Measurements from ENCODE around the gene SNX33. TPM values are rescaled to one million over a fixed set of nuclear protein-coding genes. Genes with fewer than 3 reads are reported as not detected.
"Not testable (repeated sequence)": the region's sequence is repeated elsewhere in the genome, so short reads cannot be mapped to it uniquely, and the experiment has no call there.

Gene SNX33
- total RNA-seq, 1 donor, result 1.2 TPM

DNA sequence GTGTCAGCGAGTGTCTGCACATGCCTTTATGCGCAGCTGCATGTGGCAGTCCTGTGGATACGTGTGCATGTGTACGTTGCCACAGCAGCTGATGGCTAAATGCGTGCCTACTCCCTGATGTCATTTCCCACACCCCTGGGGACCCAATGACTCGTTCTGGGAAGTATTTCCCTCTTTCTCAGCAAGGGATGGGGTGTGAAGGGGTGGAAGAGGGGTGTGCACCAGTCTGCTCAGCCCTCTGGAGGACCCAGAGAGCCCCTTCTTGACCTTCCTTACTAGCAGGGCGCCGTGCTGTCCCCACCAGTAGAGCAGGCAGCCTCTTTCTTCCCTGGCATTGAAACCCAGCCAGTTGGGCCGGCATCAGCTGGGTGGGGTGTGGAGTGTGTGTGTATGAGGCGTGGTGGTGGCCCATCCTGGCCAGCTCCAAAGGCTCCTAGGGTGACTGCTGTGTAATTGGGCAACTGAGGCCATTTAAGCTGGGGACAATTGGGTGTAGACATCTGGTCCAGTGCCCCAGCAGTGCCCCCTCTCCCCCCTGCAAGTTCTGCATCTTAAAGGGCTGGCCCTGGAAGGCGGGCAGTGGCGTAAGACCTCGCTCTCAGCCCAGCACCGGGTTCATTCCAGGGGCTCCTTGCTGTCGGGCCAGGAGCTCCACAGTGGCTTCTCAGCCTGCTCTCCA is 19.2 kb downstream of the SNX33 start:
- Histone ChIP-seq H3K4me1 (ENCODE audit: insufficient read depth, low read length) (no peaks in the 10 kb centered on the region), H3K27me3 (ENCODE audit: insufficient read depth, low read length) (no peaks in the 10 kb centered on the region), H3K9me3 (ENCODE audit: low read depth, low read length) (no peaks in the 10 kb centered on the region), H3K4me3 (ENCODE audit: low read length) (no peak overlapping the region)

DNA sequence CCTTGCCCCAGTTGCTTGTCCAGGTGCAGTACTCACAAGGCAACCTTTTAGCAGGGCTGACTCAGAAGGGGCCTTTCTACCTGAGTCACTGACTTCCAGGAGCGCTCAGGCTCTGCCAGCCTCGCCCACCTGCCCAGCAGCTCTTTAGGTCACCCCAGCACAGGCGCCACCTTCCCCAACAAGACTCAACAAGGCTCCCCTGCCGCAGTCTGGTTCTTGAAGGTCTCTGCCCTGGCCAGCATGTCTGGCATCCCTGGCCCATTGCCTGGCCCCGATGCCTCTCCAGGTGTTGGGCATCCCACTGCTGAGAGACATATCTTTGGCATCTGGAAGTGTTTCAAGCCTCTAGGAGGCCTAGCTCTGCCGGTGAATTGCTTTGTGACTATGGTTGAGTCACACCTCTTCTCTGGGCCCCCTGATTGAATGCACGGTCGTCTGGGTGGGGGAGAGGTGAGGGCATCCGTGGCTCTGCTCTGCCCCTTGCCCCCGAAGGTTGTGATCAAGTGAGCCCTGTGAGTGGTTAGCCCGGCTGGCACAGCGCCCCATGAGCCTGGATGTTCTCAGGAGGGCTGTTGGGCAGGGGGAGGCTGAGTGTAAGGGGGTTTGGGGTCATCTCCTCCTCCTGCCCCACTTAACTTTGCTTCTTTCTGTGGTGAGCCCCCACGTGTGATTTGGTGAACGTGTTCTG is 21.6 kb downstream of the SNX33 start:
- Histone ChIP-seq H3K9me3 (ENCODE audit: low read depth, low read length) (no peaks in the 10 kb centered on the region), H3K4me3 (ENCODE audit: low read length) (no peak overlapping the region), H3K4me1 (ENCODE audit: insufficient read depth, low read length) (no peaks in the 10 kb centered on the region), H3K27me3 (ENCODE audit: insufficient read depth, low read length) (no peaks in the 10 kb centered on the region)

DNA sequence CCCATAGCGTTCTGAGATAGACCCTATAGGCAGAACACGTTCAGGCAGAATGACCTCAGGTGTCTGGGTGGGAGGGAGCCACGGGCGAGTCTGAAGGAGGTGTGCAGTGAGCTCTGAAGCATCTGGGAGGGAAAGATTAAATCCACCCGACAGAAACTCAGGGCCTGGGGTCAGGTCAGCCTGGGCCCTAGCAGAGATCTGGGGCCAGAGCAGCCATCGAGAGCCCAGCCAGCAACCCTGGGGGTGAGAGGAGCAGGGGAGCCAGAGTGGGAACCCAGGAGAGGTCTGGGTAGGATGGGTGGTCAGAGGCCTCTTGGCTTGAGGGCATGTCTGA is 22.1 kb downstream of the SNX33 start:
- Histone ChIP-seq H3K4me1 (ENCODE audit: insufficient read depth, low read length) (no peaks in the 10 kb centered on the region), H3K4me3 (ENCODE audit: low read length) (no peak overlapping the region), H3K27me3 (ENCODE audit: insufficient read depth, low read length) (no peaks in the 10 kb centered on the region), H3K9me3 (ENCODE audit: low read depth, low read length) (no peaks in the 10 kb centered on the region)

DNA sequence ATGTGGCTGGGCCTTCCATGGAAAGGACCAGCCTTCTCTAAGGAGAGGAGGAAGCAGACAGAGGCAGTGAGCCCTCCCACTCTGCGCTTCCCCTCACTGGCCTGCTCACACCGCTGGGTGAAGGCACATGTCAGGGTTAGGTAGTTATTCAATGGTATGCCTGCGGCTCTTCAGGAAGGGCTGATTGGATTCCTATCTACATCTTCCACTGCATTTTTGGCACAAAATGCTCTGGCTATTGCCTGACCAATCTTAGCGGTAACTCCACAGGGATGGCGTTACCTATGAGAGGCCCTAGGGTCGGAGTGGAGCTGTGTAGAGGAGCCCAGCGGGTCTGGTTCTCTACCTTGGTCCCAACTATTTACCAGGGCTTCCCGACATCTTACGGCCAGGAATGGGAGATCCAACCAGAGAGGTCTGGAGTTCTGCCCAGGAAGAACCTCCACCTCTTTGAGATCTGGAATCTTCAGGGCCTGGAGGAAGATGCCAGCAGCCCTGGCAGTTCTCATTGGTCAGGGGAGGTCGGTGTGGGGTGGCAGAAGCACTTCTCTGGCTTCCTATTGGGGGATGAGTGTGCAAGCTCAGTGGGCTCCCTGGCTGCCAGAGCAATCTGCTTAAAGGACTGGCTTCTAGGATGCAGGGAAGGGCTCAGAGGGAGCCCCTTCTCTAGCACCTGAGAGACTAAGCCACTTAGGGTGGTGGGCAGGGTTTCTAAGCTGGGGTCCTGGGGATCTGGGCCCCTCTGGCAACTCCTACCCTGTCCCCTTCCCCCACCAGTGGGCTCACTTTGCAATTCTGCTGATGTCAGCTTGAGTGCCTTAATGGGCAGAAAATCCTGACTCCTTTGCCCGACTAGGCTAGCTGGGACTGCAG is 24.3 kb downstream of the SNX33 start:
- Histone ChIP-seq H3K4me3 (ENCODE audit: low read length) (no peak overlapping the region), H3K4me1 (ENCODE audit: insufficient read depth, low read length) (no peaks in the 10 kb centered on the region), H3K27me3 (ENCODE audit: insufficient read depth, low read length) (no peaks in the 10 kb centered on the region), H3K9me3 (ENCODE audit: low read depth, low read length) (no peaks in the 10 kb centered on the region)

DNA sequence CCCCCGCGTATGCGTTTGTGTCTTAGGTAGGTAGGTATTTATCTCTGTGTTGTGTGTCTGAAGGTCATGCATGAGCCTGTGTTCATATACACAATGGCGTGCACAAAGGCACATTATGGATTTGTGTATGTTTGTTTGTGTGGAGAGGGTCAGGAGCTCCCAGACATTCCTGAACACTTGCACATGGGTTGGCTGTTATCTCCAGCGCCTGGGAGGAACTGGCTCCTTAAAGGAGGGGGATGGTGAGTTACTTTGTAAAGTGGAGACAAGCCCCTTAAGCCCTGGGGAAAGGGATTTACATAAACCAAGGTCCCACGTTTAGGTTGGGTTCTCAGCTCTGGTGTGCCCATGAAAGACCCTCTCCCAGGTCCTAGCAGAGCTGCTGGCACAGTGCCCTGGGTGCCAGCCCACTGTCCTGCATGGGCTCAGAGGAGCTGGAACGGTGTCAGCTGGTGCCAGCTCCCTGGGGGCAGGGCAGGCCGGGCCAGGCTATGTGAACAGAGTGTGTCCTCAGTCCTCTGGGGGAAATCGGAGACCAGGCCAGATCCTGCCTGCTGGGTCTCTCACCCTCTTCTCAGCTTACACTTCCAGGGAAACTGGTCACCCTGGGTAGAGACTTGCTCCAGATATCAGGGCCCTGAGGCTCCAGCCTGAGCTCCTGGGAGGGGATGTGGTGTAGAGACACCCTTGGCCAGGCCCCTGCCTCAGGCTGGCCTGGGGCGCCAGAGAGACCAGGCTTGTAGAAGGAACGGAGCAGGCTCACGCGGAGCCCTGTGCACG is 25.1 kb downstream of the SNX33 start:
- Histone ChIP-seq H3K4me1 (ENCODE audit: insufficient read depth, low read length) (no peaks in the 10 kb centered on the region), H3K27me3 (ENCODE audit: insufficient read depth, low read length) (no peaks in the 10 kb centered on the region), H3K9me3 (ENCODE audit: low read depth, low read length) (no peaks in the 10 kb centered on the region), H3K4me3 (ENCODE audit: low read length) (no peak overlapping the region)

DNA sequence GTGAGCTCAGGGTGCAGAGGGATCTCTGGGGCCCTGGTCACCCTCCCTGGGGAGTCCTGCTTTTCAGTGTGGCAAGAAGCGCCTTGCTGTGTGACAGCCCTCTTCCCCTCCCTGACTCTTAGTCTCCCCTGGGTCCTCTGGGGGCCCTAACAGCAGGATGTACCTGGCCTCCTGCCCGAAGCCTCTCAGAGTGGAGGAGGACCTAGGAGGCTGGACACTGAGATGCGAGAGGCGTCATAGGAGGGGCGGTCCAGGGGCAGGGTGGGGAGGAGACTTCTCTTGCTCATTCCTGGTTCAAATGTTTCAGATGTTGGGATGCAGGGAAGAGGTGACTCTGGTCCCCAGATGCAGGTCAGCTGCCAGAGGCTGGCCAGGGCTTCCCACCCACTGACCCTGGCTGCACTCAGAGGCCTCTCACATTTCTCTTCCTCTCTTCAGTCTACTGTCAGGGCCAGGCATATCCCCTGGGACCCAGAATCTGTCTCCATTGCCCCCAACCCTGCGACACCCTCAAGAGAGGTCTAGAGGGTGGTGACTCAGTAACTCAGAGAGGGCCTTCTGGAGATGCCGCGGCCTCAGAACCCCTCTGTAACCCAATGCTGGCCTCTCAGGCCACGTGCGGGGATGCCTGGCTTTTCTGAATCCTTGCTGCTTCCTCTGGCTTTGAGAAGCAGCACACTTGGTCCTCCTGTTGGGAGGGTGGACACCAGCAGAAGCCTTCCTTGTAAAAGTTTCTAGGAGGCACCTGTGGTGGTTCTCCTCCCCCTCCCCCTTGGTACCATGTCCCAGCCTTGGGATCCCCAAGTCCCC is 25.9 kb downstream of the SNX33 start:
- Histone ChIP-seq H3K4me1 (ENCODE audit: insufficient read depth, low read length) (no peaks in the 10 kb centered on the region), H3K27me3 (ENCODE audit: insufficient read depth, low read length) (no peaks in the 10 kb centered on the region), H3K4me3 (ENCODE audit: low read length) (no peak overlapping the region), H3K9me3 (ENCODE audit: low read depth, low read length) (no peaks in the 10 kb centered on the region)

DNA sequence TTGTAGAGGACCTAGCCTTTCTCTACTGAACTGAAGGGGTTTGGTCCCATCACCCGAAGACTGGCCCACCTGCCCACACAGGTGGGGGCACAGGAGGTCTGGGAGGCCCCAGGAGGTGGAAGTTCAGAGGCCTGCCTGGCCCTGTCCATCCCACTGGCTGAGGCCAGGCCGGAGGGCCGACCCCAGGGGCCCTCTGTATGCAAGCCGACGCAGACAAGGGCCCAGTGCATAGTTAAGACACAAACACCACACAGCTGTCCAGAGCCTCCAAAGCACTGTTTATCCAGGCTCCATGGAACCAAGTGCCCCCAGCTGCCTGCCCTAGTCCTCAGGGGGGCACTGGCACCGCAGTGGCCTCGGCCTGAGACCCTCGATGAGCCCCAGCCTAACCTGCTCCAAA is 26.7 kb downstream of the SNX33 start:
- H3K9me3 ChIP-seq (ENCODE audit: low read depth, low read length), result no peaks in the 10 kb centered on the region
- H3K27me3 ChIP-seq (ENCODE audit: insufficient read depth, low read length), result no peaks in the 10 kb centered on the region
- H3K4me1 ChIP-seq (ENCODE audit: insufficient read depth, low read length), result no peaks in the 10 kb centered on the region
- H3K4me3 ChIP-seq (ENCODE audit: low read length), result no peak overlapping the region

DNA sequence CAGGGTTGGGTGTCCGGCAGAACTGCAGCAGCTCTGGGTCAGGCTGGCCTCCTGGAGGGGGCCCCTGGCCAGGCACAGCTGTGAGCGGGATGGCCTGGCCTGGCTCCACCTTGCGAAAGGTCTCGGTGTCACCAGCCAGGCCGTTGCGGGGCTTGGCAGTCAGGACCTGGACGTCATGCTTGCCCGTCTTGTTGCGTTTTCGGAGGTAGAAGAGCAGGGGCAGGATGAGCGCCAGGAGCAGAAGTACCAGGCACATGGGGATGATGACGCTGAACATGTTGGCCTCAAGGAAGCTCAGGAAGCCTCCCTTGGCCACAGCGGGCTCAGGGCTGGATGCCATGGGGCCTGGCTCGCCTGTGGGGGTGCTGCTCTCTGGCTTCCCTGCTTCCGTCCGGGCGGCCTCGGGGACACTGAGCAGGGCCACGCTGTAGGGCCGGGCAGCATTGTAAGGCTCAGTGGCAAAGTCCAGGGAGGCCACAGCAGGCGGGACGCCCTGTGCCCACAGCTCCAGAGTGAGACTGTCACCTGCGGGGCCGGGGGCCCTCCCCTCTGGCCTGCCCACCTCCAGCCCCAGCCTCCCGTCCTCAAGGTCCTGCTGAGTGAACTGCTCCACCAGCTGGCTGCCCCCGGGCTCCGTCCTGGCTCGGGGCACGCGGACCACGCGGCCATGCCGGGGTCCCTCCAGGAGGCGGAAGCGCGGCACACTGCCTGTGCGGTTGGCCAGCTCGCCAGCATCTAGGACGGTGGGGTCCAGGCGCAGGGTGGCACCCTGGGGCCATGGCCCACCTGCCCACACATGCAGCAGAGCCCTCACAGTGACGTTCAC is 28.1 kb downstream of the SNX33 start:
- H3K4me3 ChIP-seq (ENCODE audit: low read length), result no peak overlapping the region
- H3K4me1 ChIP-seq (ENCODE audit: insufficient read depth, low read length), result no peaks in the 10 kb centered on the region
- no peaks in the 10 kb centered on the region for H3K9me3 ChIP-seq (ENCODE audit: low read depth, low read length)
- H3K27me3 ChIP-seq (ENCODE audit: insufficient read depth, low read length), result no peaks in the 10 kb centered on the region

DNA sequence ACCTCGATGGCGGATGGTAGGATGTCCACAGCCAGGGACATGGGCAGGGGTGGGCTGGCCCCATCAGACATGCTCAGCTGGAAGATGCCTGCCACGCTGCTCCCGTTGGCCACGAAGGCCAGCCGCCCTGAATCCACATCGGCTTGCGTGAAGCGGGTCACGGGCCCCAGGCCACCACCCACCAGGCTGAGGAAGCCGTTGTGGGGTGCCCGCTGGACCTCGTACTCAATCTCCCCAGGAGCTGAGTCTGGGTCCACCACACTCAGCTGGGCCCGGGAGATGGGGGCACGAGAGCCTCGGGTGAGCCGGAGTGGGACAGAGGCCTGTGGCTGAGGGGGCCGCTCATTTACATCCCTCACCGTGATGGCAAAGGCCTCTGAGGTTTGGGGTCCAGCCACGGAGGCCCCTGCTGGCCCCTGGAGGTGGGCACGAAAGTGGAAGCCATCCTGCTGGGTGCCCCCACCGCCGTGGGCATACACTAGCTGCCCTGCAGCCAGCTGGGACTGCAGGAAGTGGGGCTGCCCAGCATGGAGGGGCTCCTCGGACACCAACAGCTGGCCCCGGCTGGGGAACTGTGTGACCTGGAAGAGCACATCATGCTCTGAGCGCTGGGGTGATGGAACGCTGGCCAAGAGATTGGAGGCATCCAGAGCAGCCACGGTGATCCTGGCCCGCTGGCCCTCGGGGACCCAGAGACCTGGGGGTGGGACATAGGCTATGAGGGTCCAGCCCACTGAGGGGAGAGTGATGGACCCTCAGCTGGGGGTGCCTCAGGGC is 29.2 kb downstream of the SNX33 start:
- no peaks in the 10 kb centered on the region for H3K9me3 ChIP-seq (ENCODE audit: low read depth, low read length)
- H3K4me1 ChIP-seq (ENCODE audit: insufficient read depth, low read length), result no peaks in the 10 kb centered on the region
- H3K4me3 ChIP-seq (ENCODE audit: low read length), result no peak overlapping the region
- H3K27me3 ChIP-seq (ENCODE audit: insufficient read depth, low read length), result no peaks in the 10 kb centered on the region

DNA sequence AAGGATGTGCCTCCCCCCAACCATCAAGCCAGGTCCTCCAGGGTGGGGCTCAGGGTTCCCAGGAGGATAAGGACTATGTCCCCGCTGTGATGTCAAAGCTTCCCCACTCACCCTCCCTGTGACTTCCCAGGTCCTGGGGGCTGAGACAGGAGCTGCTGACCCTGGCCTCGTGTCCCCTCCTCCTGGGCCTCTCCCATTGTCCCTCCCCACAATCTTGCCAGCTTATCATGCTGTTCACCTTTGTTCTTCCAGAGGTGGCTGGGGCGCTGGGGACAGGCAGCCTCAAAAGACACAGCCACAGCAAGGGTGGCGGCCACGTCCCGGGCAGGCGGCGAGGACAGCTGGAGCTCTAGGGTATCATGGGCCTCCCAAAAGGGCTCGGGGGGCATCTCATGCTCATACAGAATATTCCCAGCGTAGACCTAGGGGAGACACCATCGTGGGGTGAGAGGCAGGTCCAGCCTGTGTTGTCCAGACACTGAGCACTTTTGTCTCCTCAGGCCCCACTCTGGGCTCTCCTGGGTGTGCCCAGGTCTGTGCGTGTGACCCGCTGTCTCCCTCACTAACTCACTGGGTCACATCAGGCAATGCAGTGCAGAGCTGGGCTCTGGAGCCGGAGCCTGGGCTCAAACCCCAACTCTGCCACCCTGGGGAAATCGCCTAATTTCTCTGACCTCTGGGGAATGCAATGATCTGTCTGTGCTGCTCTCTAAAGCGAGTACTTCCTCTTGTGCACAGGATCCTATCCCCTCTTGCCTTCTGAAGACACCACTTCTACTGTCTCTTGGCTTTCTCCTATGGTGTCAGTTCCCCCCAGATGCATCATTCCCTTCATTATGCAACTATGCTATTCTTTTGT is 30.0 kb downstream of the SNX33 start:
- Histone ChIP-seq H3K27me3 (ENCODE audit: insufficient read depth, low read length) (no peaks in the 10 kb centered on the region), H3K4me3 (ENCODE audit: low read length) (no peak overlapping the region), H3K4me1 (ENCODE audit: insufficient read depth, low read length) (no peaks in the 10 kb centered on the region), H3K9me3 (ENCODE audit: low read depth, low read length) (no peaks in the 10 kb centered on the region)

DNA sequence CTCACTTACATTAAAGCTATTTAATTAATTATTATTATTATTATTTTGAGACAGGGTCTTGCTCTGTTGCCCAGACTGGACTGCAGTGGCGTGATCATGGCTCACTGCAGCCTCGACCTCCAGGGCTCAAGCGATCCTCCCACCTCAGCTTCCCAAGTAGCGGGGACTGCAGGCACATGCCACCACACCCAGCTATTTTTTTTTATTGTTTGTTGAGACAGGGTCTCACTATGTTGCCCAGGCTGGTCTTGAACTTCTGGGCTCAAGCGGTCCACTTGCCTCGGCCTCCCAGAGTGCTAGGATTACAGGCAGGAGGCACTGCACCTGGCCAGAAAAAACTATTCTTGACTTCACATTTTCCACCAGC is 30.6 kb downstream of the SNX33 start:
- H3K27me3 ChIP-seq (ENCODE audit: insufficient read depth, low read length); H3K4me1 ChIP-seq (ENCODE audit: insufficient read depth, low read length); H3K9me3 ChIP-seq (ENCODE audit: low read depth, low read length); H3K4me3 ChIP-seq (ENCODE audit: low read length): not testable (repeated sequence)

DNA sequence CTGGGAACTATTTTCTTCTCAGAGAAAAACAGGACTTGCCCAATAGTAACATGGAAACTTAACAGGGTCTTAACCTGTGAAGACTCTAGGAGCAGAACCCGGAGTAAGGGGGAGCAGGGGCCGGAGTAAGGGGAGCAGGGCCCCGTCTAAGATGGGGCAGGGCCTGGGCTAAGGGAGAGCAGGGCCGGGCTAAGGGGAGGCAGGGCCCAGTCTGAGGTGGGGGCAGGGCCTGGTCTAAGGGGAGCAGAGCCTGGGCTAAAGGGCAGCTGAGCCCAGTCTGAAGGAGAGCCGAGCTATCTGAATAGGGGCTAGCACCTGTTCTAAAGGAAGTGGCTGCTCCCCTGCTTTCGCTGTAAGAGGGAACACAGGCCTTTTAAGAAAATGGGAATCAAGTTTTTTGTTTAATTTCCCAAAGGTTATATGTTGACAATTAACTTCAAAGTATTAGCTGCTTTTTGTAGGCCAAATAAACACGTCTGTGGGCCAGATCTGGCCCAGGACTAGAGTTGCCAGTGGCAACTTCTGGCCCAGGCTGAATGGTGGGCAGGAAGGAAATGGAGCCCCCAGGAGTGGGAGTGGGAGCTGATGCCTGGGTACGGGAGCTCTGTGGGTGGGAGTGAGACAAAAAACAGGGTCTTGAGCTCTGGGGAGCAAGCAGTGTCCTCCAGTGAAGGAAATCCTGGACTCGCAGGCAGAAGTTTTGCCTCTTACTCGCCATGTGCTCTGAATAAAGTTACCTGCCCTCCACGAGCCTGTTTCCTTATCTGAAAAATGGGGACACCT is 32.5 kb downstream of the SNX33 start:
- no peaks in the 10 kb centered on the region for H3K27me3 ChIP-seq (ENCODE audit: insufficient read depth, low read length)
- H3K4me3 ChIP-seq (ENCODE audit: low read length), result no peak overlapping the region
- H3K4me1 ChIP-seq (ENCODE audit: insufficient read depth, low read length), result no peaks in the 10 kb centered on the region
- no peaks in the 10 kb centered on the region for H3K9me3 ChIP-seq (ENCODE audit: low read depth, low read length)
